Fibroblast of skin of left quadriceps (primary cell): Measurements from ENCODE around the gene SEH1L.
A peak's percentile ranks its signal among the peaks of the same experiment; 100 is the strongest.
"Not testable (repeated sequence)": the region's sequence is repeated elsewhere in the genome, so short reads cannot be mapped to it uniquely, and the experiment has no call there.

Experiments
- DNase-seq, 2 experiments: peaks; one replicate each; pipeline ENCODE4 v3.0.0-alpha.2; 2013; ENCODE audit warnings: low read depth in 2 of 2

Gene SEH1L, protein sequence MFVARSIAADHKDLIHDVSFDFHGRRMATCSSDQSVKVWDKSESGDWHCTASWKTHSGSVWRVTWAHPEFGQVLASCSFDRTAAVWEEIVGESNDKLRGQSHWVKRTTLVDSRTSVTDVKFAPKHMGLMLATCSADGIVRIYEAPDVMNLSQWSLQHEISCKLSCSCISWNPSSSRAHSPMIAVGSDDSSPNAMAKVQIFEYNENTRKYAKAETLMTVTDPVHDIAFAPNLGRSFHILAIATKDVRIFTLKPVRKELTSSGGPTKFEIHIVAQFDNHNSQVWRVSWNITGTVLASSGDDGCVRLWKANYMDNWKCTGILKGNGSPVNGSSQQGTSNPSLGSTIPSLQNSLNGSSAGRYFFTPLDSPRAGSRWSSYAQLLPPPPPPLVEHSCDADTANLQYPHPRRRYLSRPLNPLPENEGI

DNA sequence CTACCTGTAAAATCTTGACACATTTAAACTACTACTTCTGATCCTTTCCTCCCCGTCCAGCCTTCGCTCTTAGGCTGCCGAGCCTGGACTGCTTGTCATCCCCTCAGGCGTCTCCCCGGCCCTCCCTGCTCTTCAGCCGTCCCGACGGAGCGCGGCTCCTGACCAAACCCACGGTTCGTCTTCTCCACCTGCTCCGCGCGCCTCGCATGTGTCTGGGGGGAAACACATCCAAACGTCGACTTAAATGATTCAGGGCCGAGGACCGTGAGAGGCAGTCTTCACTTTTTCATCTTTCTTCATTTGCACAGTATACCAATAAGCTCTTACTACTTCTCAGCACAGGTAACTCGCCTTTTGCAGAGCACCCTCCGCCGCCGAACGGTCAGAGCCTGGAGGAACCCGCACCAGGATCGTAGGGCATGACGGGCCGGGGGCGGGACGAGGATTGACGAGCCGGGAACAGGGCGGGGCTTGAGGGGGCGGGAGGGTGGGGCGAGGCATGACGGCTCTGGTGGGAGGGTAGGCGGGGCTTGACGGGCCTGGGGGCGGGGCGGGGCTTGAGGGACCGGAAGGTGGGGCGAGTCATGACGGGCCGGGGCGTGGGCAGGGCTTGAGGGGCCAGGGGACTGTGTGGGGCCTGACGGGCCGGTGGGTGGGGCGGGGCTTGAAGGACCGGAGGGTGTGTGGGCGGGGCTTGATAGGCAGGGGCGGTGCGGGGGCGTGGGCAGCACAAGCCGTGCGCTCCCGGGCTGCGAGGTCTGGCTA, at the start of gene SEH1L:
Gene SEH1L (plus strand): TSS at position 727 of the 765 bp plus-strand sequence. CDS start 111 bp downstream, outside the sequence.
- peak; percentile 95 to 96 for DNase-seq

DNA sequence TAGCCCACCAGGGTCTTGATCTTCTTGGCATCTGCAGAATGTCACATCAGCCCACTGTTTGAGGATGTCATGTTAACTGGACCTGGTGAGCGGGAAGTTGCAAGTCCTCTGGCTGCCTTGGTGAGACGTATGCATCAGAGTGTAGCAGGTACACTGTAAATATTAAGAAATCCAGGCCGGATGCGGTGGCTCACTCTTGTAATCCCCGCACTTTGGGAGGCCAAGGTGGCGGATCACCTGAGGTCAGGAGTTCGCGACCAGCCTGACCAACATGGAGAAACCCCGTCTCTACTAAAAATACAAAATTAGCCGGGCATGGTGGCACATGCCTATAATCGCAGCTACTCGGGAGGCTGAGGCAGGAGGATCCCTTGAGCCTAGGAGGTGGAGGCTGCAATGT, 46.6 kb upstream of the SEH1L start:
- DNase-seq: not testable (repeated sequence)

GRCh38 chr18:12904012-12904516, 43.7 kb upstream of the SEH1L start:
- DNase-seq: no peak

DNA sequence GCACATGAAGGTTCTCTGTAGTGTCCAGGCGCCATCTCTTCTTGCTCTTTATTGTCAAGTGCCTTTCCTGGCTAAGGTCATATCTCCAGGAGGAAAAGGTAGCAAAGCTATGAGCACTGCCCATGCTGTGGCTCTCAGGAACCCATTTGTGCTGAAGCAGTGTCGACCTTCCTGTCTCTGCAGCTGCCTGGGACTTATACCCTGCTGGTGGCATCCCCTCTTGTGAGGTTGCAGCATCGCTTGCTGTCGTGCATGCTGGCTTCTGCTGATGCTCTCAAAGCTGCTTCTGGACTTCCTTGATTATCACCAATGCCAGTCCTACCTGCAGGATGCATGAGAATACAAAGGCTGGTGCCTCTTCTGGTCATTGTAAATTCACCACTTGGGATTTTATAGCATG, 41.7 kb upstream of the SEH1L start:
- no peak for DNase-seq

DNA sequence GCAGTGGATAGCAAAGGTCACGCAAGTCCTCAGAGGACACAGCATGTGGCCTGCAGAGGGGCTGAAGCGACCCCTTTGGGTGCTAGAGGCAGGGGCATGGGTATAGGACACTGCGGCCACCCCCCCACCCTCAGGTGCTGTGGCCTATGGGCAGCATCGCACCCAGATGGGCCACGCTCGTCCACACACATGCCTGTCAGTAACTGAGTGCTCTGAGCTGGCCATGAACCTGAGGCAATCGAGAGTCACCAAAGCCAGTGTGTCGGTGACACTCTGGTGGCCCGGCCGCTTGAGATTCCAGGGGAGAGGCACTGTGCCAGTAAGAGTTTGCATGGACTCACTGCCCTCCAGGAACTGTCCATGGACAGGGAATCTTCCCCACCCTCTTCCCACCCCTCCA, 41.0 kb upstream of the SEH1L start:
- no peak for DNase-seq

GRCh38 chr18:12907258-12907925, 40.4 kb upstream of the SEH1L start:
- no peak for DNase-seq

DNA sequence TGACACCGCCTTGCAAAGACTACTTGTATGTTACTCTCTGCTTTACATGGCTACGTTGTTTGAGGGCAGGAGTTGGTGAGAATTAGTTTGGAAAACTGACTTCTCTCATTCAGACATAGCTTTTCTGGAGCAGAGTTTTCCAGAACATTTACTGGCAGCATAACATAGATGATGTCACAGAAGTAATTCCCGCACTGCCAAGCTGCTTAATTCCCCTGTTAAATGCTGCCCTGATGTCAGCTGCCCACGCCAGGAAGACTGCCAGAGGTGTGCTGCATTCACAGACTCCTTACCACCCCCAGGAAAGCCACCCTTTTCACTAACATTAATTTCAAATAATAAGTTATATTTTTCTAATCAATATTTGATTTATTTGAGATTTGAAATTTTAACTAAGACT, 39.1 kb upstream of the SEH1L start:
- no peak for DNase-seq

DNA sequence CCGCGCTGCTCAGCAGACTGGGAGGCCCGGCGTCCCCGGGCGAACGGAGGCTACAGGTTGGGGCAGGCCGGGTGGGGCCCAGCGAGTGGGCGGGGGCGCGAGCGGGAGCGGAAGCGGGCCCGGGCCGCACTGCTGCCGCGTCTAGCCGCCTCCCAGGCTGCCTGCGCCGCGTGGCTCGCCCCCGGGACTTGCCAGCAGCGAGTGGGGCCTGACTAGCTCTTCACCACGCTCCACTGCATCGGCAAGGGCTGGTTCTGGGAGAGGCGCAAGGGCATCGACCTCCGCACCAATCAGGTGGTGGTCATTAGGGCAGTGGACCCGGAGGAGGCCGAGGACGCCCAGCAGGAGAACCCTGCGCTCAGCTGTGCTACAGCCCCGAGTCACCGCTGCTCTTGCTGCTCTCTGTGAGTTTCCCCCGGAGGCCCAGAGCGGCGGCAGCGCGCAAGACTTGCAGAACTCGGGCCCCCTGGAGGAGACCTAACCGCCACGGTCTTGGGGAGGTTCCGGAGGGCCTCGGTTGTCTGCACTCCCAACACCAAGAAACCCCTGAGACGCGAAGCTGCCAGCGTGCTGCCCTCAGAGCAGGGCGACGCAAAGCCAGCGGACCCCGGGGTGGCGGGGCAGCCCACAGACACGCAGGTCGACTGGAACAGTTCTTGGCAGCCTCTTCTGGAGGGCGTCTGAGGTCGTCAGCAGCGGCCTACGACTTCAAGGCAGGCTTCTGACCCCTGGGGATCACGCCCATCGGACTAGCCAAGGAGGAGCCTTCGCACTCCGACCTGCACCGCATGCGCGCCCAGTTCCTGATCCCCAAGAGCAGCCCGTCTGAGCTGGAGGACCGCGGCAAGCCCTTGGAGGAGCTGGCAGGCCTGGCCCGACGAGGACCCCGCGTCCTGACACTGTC, 36.5 kb upstream of the SEH1L start:
- peak in 1 of 2 experiments; percentile 4 for DNase-seq

- no peak for DNase-seq
Observed at GRCh38 chr18:12911929-12912703, 35.7 kb upstream of the SEH1L start.

DNA sequence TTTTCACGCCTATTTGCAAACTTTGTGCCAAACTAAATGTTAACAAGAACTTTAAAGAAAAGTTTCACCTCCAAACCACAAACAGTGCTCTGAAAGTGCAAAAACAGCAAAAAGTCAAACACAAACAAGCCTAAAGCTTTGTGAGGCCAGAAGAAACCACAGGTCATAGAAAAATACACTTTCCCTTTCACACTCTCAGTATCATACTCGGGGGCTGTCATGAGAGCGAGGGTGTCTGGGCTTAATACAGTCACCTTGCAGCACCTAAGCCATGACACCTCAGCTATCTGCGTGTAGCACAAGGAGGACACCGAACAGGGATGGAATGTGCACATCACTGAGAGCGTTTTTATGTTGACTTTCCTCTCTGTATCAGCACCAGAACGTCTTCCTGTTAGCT, 26.6 kb upstream of the SEH1L start:
- DNase-seq: no peak

DNA sequence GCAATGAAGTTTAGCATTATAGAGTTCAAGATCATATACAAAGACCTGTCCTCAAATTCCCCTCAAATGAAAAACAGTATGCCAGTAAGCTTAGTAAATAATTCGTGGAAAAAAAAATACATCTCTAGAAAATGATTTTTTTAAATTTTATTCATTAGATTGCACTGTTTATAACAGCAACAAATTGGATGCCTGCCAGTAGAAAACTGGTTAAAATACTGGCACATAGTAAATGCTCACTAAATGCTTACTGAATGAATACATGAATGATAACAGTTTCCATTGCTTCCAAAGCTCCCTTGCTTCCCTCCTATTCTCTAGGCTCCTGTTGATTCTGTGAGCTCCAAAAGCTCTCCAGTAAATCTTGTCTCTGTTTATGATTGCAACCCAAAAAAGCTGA, 25.5 kb upstream of the SEH1L start:
- DNase-seq: no peak

DNA sequence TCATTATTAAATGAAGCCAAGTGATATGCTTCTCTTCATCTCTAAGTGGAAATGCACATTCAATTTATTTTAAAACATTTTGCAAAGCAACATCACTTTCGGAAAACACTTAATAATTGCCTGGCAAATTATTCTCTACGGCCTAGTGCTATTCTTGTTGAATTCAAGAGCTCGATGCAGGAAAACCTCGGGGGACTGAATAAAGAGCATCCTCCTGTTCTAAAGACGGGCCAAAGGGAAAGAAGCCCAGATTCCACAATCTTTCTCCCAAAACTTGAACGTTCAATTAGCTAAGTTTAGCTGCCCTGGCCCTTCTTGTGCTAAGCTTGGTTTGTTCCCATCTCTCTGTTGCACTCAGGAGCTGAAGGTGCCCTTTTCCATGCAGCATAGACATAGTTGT, 23.2 kb upstream of the SEH1L start:
- no peak for DNase-seq

DNA sequence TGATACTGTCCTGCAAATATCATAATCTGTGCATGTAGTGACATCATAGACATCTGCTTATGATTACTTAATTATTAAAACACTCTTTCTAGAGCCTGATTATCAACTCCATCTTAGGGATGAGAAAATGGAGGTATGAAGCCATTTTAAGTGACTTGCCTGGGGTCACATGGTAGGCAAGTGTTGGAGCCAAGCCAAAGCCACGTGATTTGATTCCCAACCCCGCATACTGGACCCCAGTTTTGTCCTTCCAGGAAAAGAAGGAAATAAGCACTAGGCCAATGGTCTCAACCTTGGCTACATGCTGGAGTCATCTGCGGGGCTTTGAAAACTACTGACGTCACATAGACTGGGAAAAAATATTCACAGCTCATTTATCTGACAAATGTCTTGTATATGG, 19.6 kb upstream of the SEH1L start:
- DNase-seq: no peak

- DNase-seq: no peak
Observed at GRCh38 chr18:12928641-12929040, 19.2 kb upstream of the SEH1L start.

DNA sequence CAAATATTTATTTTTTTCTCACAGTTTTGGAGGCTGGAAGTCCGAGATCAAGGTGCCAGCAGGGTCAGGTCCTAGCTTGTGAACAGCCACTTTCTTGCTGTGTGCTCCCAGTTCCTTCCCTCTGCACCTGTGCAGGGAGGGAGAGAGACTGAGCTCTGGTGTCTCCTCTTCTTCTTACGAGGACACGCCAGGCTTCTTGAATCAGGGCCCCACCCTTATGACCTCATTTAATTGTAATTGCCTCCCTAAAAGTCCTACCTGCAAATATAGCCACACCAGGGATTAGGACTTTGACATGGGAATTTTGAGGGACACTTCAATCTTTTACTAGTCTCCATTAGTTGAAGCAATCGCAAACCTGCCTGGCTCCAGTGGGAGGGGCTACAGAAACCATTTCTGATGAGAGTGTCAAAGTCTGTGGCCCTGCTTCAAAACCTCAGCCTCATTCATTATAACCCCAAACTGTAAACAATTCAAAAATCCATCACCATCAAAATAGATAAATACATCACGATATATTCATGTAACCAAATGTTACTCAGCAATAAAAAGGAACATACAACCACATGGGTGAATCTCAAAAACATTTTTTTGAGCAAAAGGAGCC, 18.2 kb upstream of the SEH1L start:
- DNase-seq: no peak

DNA sequence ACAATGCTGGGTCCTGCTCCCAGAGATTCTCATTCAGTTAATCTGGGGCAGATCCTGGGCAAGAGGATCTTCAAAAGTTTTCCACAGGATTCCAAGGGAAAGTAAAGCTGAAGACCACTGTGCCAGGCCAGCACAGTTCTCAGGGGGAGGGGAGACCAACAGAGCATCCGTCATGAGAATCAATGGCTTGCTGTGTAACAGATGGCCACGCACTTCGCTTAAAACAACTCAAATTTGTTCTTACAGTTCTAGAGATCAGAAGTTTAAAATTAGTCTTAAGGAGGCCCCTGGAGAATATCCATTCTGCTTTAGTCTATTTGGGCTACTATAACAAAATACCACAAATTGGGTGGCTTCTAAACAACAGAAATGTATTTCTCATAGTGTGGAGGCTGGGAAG, 17.4 kb upstream of the SEH1L start:
- DNase-seq: no peak

DNA sequence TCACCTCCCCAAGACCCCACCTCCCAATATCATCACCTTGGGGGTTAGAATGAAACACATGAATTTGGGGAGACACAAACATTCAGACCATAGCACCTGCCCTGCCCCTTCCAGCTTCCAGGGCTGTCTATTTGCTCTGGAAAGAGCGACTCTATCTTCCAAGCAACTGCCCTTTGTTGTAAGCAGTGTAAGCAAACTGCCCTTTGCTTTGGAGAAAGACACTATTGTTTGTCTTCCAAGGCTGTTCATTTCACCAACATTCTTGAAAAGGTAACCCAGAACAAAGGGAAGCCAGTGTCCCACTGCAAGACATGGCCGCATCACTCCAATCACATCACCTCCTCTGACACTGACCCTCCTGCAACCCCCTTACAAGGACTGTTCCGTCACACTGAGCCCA, 16.9 kb upstream of the SEH1L start:
- DNase-seq: no peak

GRCh38 chr18:12933327-12933726, 14.5 kb upstream of the SEH1L start:
- no peak for DNase-seq

DNA sequence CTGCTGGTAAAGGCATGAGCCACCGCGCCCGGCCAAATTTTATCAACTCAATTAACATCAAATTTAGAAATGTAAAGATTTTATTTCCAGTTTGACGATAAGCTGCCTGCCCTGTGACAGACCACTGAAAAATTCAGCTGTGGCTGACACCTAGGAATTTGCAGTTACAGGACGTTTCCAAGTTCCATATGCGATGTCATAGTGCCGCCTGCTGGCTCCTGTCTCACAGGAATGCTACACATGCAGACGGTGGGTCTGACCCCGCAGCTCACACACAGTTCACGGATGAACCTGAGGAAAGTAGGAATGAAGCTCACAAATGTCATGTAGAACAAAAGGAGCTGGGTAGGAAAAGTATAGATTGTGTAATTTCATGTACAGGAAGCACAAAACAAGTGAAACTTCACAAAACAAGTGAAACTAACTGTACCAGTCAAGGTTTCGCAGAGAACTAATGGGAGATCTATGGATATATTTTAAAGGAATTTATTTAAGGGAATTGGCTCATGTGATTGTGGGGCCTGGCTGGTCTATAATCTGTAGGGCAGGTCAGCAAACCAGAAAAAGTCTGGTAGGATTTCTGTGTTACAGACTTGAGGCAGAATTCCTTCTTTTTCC, 13.2 kb upstream of the SEH1L start:
- peak; percentile 71 to 72 for DNase-seq

DNA sequence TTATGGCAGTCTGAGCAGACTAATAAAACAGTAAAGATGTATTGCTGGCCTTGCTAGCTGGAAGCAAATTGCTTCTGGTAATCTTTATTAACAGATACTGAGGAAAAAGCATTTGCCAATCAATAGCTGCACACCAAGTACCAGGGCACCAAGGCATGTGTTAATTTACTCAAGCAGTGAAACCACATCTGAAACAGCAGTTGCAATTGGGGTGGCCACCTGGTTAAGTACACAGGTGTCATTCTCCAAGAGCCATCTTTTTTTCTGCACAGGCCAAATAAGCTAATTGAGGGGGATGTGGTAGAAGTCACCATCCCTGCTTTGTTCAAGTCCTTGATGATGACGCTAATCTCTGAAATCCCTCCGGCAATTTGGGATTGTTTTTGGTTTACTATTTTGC, 8.6 kb upstream of the SEH1L start:
- no peak for DNase-seq
